ENCODE data around the gene AHRR.
"Not testable (repeated sequence)": the region's sequence is repeated elsewhere in the genome, so short reads cannot be mapped to it uniquely, and the experiment has no call there.

AHRR gene

DNA sequence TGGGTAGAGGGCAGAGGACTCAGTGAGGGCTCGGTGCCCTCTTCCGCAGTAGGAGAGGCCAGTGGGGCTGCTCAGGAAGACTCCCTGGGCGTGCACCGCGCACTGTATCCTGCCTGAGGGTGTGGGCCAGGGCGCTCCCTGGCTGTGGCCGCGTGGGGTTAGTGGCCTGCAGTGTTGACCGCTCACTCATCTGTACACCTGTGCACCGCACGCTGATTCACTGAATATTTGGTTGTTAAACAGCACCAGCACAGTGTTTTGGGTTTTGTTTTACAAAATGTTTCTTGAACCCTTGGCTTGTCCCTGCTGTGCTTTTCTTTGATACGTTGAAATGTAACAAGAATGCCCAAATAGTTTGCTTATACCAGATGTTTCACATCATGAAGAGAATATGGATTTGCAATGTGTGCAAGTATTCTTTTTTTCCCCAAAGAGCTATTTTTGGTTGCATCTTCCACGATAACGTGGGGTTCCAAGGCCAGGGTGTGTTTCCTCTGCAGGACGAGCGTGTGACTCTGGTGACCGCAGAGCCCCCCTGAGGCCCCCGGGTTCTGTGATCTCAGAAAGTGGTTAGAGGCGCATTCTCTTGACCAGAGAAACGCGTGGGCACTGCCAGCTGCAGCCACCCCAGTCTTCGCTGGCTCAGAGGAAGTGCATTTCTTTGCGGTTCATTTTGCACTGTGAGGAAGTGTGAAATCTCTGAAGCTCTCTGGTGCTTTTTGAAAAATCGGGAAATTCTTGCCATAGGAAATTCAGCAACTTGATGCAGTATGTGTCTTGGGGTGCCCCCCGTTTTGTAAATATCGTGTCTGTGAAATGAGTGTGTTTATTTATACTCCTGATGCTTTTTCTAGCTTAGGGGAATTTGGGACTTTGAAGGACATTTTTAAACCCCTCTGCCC lies 46.9 kb downstream of the AHRR start:
- peak; percentile 58 for DNase-seq (ENCODE audit: low read depth)

GRCh38 chr5:369151-369868 lies 47.8 kb downstream of the AHRR start:
- no peak for DNase-seq (ENCODE audit: low read depth)

GRCh38 chr5:369869-370236 lies 48.3 kb downstream of the AHRR start:
- not testable (repeated sequence) for DNase-seq (ENCODE audit: low read depth)

- no peak for DNase-seq (ENCODE audit: low read depth)
Observed at GRCh38 chr5:370311-370958, 48.9 kb downstream of the AHRR start.

DNA sequence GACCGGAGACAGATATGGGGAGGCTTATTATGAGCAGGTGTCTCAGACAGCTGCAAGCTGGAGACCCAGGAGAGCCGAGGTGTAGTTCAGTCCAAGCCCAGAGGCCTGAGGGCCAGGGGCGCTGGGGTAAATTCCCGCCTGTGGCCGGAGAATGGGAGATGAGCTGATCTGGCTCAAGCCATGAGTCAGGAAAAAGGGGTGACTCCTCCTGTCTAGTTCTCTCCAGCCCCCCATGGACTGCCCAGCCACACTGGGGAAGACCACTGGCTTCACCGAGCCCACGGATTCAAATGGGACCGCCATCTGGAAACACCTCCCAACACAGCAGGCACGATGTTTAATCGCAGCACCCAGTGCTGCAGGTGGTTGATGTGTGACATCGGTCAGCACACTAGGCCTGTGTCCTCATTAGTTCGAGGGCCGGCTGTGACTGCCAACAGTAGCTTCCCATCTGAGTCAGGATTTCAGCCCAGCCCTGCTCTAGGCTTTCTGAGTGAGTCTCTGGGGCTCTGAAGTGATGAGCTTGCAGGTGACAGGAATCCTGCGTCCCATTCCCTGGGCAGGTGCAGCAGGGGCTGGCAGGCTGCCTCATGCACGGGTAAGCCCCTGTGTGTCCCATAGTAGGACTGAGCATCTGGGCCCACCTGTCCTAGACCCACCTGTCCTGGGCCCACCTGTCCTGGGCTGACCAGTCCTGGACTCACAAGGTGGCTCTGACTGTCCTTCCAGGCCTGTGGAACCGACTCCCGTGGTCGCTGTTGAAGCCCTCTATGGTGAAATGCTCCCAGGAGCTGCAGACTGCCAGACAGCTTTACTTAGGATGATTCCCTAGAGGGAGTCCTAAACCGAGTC lies 49.7 kb downstream of the AHRR start:
- DNase-seq (ENCODE audit: low read depth), result no peak

DNA sequence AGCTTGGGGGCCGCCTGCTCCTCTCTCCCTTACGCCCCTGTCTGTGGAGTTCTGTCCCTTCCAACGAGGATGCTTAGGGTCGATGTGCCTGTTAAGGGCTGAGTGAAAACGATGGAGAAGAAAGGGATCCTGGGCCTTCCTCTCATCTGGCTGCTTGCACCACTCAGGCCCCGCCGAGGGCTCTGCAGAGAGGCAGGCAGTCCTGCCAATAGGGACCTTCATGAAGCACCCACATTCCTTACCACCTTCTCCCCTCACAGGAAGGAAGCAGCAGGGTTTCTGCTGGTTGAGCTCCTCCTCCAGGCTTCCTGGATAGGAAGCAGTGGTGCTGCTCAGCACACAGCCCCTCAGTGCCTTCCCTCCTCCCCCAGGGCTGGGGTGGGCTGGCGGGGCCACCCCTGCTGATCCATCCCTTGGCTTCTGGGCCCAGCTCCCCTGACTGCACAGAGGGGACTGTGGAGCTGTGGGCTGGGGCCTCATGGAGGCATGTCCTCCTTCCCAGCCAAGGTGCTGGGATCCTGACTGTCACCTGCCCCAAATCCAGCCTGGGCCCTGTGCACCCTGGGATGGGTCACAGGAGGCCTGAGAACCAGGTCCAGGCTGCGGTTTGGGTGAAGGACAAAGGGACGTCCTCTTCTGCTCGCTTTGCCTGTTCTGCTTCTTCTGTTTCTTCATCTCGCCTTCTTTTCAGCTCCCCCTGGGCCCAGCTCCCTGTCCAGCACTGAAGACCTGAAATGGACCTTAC lies 50.5 kb downstream of the AHRR start:
- peak; percentile 79 for DNase-seq (ENCODE audit: low read depth)

DNA sequence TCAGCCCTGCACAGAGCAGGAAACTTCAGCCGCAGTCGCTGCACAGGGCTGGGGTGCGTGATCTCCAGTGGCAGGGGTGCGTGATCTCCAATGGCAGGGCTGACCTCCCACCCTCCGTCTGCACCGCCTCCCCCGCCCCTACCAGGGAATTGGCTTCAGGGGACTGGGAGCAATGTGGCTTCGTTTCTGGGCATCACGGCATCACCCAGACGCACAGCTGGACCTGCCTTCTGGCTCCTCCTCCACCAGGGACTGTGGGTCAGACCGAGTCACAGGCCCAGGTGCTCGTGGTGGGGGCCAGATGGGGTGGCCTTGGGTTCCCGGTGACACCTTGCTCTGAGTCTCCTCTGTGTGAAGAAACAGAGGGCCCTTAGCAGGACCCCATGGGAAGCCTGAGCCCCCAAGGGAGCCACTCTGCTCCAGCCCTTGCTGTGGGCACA lies 51.1 kb downstream of the AHRR start:
- DNase-seq (ENCODE audit: low read depth), result peak; percentile 26

DNA sequence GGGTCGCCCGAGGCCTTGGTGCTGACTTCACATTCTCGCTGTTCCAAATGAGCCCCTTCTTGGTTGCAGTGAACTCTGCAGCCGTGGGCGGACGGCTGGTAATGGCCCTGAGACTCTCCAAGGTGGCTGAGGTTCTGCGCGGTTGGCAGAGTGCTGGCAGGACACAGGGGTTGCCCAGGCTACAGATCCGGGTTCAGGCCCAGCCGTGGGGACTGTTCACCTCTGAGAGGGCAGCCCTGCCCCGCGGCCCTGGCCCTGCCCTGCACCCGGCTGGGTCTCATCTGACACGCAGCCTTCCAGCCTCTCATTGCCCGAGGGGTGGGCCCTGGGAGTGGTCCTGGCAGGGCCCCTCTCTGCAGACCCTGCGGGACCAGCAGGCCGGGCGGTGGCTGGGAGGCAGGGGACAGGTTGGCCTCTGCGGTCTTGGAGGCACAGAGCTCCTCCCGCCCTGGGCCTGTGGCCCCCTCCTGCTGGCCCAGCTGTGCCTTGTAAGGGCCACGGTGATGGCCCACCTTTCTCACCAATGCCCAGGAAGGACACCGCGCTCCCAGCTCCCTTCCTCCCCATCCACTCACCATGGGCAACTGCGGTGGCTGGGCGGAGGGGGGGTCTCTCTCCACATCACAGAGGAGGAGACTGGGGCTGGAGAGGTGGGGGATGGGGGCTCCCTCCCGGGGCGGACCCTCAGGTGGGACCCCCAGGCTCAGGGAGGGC lies 51.6 kb downstream of the AHRR start:
- DNase-seq (ENCODE audit: low read depth), result peak; percentile 89

DNA sequence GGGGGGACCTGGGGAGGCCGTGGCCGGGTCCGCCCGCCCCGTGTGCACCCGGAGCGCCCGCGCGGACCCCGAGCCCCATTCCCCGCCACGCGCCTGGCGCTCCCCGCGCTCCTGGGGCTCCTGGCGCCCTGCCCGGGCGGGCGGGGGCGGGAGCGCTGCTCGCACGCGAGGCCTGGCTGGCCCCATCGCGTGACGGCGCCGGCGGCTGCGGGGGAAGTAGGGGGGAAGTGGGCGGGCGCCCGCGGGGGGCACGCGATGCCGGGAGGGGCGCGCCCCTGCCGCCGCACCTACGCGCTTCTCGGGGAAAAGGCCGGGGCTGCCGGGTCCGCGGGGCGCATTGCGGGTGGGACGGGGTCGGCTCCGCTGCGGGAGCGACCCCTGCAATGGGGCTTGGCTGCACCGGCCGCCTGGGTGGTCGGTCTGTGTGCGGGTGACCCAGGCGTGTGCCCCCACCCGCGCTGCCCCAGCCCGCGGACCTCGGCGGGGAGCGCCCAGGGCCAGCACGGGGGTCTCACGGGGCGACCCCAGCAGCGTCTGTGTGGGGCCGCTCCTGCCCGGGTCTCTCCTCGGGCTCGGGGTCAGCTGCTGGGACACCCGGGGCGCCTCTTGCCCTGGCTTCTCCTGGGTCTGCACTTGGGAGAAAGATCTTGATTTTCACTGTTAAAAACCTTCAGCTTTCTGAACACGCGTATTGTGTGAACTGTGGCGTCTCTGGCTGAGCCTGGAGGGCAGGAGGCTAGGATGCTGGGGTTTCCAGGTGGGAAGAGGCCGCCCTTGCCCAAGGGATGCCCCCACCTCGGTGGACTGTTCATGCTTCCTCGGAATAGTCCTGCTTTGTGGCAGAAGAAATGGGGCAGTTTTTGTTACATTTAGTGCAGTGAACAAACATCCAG lies 52.4 kb downstream of the AHRR start:
- DNase-seq (ENCODE audit: low read depth), result peak; percentile 70

DNA sequence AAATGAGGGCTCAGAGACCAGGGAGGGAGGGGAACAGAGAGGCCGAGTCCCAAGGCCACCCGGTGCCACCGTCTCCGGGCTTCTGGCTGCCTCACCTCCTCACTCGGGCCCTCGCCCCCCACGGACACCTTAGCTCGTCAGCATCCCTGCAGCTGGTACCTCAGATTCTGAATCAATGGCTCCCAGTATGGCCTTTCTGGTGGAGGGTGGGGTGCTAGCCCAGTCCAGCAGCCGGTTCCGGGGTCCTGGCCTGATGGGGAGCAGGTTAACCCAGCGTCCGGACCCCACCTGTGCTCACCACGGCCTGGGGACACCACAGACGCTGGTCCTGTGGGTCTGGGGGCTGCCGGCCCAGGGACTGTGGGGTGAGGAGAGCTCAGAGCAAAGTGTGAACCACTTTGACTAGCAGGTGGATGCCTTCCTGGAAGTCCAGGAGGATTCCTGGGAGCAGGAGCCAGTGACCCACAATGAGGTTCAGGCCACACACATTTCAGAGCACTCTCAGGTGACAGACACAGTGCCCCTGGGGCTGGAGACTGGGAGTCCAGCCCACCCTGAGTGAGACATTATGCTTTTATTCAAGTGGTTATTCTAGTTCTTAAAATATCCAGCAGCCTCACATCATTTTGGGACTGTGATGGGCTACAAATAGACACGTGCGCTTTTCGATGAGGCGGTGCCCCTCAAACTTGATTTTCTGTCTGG lies 53.3 kb downstream of the AHRR start:
- DNase-seq (ENCODE audit: low read depth), result no peak

GRCh38 chr5:375336-375920 lies 53.9 kb downstream of the AHRR start:
- no peak for DNase-seq (ENCODE audit: low read depth)

DNA sequence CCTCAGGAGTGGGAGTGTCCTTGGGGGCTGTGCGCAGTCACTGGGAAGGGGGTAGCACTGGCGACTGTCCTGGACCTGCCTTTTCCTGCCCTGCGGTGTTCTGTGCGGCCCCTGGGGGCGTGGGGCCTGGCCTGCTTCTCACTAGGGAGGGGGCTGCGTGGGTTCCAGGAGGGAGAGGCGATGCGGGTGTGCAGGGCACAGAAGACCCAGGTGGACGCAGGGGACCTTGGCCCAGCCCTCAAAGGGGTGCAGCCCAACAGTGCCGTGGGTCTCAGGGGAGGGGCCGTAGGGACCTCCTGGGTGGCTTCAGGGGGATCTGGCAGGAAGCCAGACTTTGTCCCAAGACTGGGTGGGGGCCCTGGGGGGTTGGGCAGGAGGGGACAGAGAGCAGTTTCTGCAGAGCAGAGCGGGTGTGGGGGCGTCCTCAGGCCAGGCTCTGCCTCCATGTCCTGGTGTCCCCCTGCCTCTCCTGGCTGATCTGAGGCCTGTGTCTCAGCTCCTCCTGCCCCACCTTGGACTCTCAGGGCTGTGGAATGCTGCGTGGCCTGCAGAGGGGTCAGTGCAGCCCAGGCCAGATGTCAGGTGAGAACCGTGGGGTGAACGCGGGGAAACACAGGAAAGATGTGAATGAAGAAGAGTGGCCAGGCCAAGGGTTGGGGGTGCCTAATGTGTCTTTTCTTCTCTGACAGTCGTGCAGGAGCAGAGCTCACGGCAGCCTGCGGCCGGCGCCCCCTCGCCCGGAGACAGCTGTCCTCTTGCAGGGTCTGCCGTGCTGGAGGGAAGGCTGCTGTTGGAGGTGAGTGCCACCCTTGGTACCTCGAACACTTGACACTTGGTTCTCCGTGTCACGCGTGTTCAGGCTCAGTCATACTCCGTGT lies 54.6 kb downstream of the AHRR start:
- no peak for DNase-seq (ENCODE audit: low read depth)

DNA sequence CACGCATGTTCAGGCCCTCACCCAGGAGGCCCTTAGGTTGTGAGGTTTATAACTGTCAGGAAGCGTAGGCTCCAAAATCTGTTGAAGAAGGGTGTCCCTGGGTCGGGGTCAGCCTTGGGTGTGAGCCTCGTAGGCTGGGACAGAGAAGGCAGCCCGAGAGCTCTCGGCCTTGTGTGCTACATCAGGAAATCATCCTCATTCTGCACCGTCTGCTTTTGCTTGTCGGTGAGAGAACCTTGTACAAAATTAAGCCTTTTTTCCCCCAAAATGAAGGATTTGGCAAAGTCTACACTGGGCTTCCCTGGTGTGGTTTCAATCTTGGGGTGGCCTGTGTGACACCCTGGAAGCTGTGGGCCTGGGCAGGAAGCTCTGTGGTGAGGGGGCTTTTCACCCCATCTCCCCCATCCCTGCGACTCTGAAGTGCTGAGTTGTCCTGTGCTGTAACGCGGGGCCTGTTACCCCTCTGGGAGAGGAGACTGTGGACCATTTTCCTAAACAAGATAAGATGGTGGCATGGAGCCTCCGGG lies 55.3 kb downstream of the AHRR start:
- no peak for DNase-seq (ENCODE audit: low read depth)

DNA sequence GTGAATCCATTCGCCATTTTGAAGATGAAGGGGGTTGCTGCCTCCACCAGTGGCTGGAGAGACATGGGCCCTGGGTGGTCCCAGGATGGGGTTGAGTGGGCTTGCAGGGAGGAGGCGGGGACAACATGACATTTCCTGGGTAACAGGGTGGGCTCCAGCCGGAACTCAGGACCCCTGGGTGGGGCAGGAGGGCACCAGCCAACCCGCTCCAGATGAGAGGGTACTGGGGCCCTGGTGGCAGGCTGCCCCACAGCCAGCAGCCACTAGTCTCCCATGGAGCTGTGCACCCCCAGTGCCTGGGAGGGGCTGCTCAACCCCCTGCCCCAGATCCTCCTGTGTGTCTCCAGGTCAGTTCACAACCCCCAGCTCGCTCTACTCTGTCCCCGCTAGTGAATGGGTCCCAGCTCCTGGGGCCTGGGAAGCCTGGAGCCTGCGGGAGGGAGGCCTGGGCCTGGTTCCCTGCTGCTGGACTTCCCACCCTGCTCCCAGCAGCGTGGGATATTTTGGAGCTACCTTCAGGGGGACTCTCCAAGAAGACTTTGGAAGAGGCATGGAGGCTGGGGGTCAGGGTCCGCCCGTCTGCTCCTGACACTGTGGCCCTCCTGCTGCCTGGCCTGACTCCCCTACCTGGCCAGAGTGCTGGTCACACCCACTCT lies 55.9 kb downstream of the AHRR start:
- DNase-seq (ENCODE audit: low read depth), result no peak

- no peak for DNase-seq (ENCODE audit: low read depth)
Observed at GRCh38 chr5:378301-378891, 56.9 kb downstream of the AHRR start.
